IMR-90 (cell line): ENCODE measurements around the gene FASTKD1. TPM values are rescaled to one million over a fixed set of nuclear protein-coding genes. Genes with fewer than 3 reads are reported as not detected.
"Not testable (repeated sequence)": the region's sequence is repeated elsewhere in the genome, so short reads cannot be mapped to it uniquely, and the experiment has no call there.

ENCODE experiments used
- ATAC-seq: fragments of 200-7000 bp; cut with Tn5 transposase; 2 replicates; pipeline ENCODE4 v1.9.1; 2020; ENCODE audit warnings: low read depth, mild to moderate bottlenecking, moderate library complexity
- BruUV-seq: library from RNA; stranded (reverse); fragments of 400-500 nt; replicated peaks from 2 replicates; lab custom pipeline; 2021; lab: Mats Ljungman, UMichigan
- CTCF ChIA-PET: fragments of 300-600 bp; formaldehyde crosslinking; extraction: SDS; loops from one replicate; lab custom pipeline; 2021; ENCODE audit warnings: antibody characterized with exemption; lab: Yijun Ruan, JAX
- POLR2A ChIA-PET: fragments of 300-600 bp; sonication (Branson Sonifier 250); formaldehyde crosslinking; loops from one replicate; lab custom pipeline; 2022; ENCODE audit warnings: antibody characterized with exemption; ENCODE audit not compliant: unreplicated experiment; lab: Charles Lee
- DNase-seq: peaks from one replicate; pipeline ENCODE4 v3.0.0; 2013
- H2AFZ ChIP-seq: replicated peaks from 2 replicates; pipeline ENCODE3; 2013; ENCODE audit warnings: low read length, mild to moderate bottlenecking; ENCODE audit not compliant: poor library complexity
- H2AK5ac ChIP-seq: 2 replicates; pipeline ENCODE4 v1.6.1; 2013; ENCODE audit warnings: low read depth, low read length, inconsistent platforms
- H2AK9ac ChIP-seq: replicated peaks from 2 replicates; pipeline ENCODE3; 2013; ENCODE audit warnings: mild to moderate bottlenecking, low read depth, low read length, moderate library complexity; ENCODE audit not compliant: poor library complexity
- H2BK120ac ChIP-seq: 2 replicates; pipeline ENCODE4 v1.6.1; 2013; ENCODE audit warnings: low read depth, low read length, inconsistent platforms
- H2BK15ac ChIP-seq: 3 replicates; pipeline ENCODE4 v1.6.1; 2013; ENCODE audit warnings: low read depth, low read length, inconsistent platforms
- H2BK20ac ChIP-seq: 2 replicates; pipeline ENCODE4 v1.6.1; 2013; ENCODE audit warnings: low read depth, mild to moderate bottlenecking, inconsistent platforms, low read length, moderate library complexity
- H2BK5ac ChIP-seq: 2 replicates; pipeline ENCODE4 v1.6.1; 2013; ENCODE audit warnings: mild to moderate bottlenecking, low read depth, low read length, inconsistent platforms; ENCODE audit not compliant: poor library complexity, severe bottlenecking
- H3K14ac ChIP-seq: replicated peaks from 2 replicates; pipeline ENCODE4 v1.6.1; 2013; ENCODE audit warnings: low read depth, low read length, inconsistent platforms
- H3K18ac ChIP-seq: 2 replicates; pipeline ENCODE4 v1.6.1; 2013; ENCODE audit warnings: low read depth, low read length, control low read depth
- H3K23ac ChIP-seq: 2 replicates; pipeline ENCODE4 v1.6.1; 2013; ENCODE audit warnings: low read depth, low read length, inconsistent platforms
- H3K27ac ChIP-seq: 2 replicates; pipeline ENCODE4 v1.5.1; 2013; ENCODE audit warnings: mild to moderate bottlenecking, control low read depth, low read length; ENCODE audit not compliant: insufficient read depth
- H3K27me3 ChIP-seq: 2 replicates; pipeline ENCODE4 v1.6.1; 2013; ENCODE audit warnings: low read length; ENCODE audit not compliant: control insufficient read depth, insufficient read depth
- H3K36me3 ChIP-seq: 2 replicates; pipeline ENCODE4 v1.6.1; 2013; ENCODE audit warnings: low read length, mixed read lengths; ENCODE audit not compliant: control insufficient read depth, insufficient read depth
- H3K4ac ChIP-seq: 2 replicates; pipeline ENCODE4 v1.6.1; 2013; ENCODE audit warnings: low read depth, low read length, inconsistent platforms
- H3K4me1 ChIP-seq: 2 replicates; pipeline ENCODE4 v1.6.1; 2013; ENCODE audit warnings: low read length, mixed read lengths; ENCODE audit not compliant: control insufficient read depth, insufficient read depth
- H3K4me2 ChIP-seq: 2 replicates; pipeline ENCODE4 v1.6.1; 2013; ENCODE audit warnings: low read depth, mild to moderate bottlenecking, control low read depth, low read length, moderate library complexity
- H3K4me3 ChIP-seq: 2 replicates; pipeline ENCODE4 v1.5.1; 2013; ENCODE audit warnings: low read depth, mild to moderate bottlenecking, control low read depth, low read length, moderate library complexity; ENCODE audit not compliant: insufficient read depth
- H3K56ac ChIP-seq: 2 replicates; pipeline ENCODE4 v1.6.1; 2013; ENCODE audit warnings: low read length, inconsistent platforms; ENCODE audit not compliant: insufficient read depth; ENCODE audit errors: extremely low read depth
- H3K79me1 ChIP-seq, 2 experiments: 2 replicates each; pipeline ENCODE4 v1.6.1; 2013; ENCODE audit warnings: low read length in 2 of 2, inconsistent platforms in 1 of 2, low read depth in 1 of 2
- H3K9ac ChIP-seq: 2 replicates; pipeline ENCODE4 v1.6.1; 2013; ENCODE audit warnings: low read depth, low read length, control low read depth
- H3K9me1 ChIP-seq: 2 replicates; pipeline ENCODE4 v1.6.1; 2013; ENCODE audit warnings: low read length, inconsistent platforms; ENCODE audit not compliant: insufficient read depth
- H3K9me3 ChIP-seq: 2 replicates; pipeline ENCODE4 v1.6.1; 2013; ENCODE audit warnings: low read length; ENCODE audit not compliant: control insufficient read depth, insufficient read depth
- H4K20me1 ChIP-seq: 2 replicates; pipeline ENCODE4 v1.6.1; 2013; ENCODE audit warnings: low read length, inconsistent platforms; ENCODE audit not compliant: insufficient read depth
- H4K5ac ChIP-seq: 2 replicates; pipeline ENCODE4 v1.6.1; 2013; ENCODE audit warnings: mild to moderate bottlenecking, low read depth, low read length, control low read depth
- H4K8ac ChIP-seq, 2 experiments: 2 replicates each; pipeline ENCODE4 v1.6.1; 2013; ENCODE audit warnings: low read depth in 2 of 2, low read length in 2 of 2, control low read depth in 1 of 2, inconsistent platforms in 1 of 2
- H4K91ac ChIP-seq: 2 replicates; pipeline ENCODE4 v1.6.1; 2013; ENCODE audit warnings: low read depth, low read length, inconsistent platforms; ENCODE audit not compliant: insufficient read depth
- WGBS, 2 experiments: methylation state at CpG; one replicate each; pipeline versions ENCODE4 v1.1.5 to v1.1.7; 2013; ENCODE audit warnings: missing lambda C conversion rate in 2 of 2; ENCODE audit not compliant: insufficient read length in 1 of 2; ENCODE audit errors: extremely low coverage in 2 of 2; 5-methylcytosine and 5-hydroxymethylcytosine counted together
- dilution Hi-C: fragments of 300-500 bp; cut with HindIII; formaldehyde crosslinking; loops from one replicate; pipeline ENCODE4 v1.14.3; 2018; ENCODE audit warnings: low sequenced_read_pairs; ENCODE audit not compliant: unreplicated experiment
- in situ Hi-C: fragments of 300-500 bp; cut with MboI; formaldehyde crosslinking; loops from 3 replicates; pipeline ENCODE4 v1.14.3; 2019; ENCODE audit warnings: low sequenced_read_pairs, inconsistent platforms, mixed read lengths
- intact Hi-C: fragments of 100-400 bp; cut with micrococcal nuclease; formaldehyde crosslinking; loops from 2 replicates; pipeline ENCODE4 v1.10.0; 2022
- polyA plus RNA-seq, 3 experiments: library from polyadenylated mRNA; depleted of rRNA; stranded (reverse); fragments of >200 nt; gene quantifications; 2 replicates each; pipeline ENCODE4 v1.2.3, GENCODE V29; 2012; ENCODE audit warnings: low replicate concordance in 1 of 3
- total RNA-seq: library from RNA; depleted of rRNA; stranded (reverse); fragments of >200 nt; gene quantifications from 2 replicates; pipeline ENCODE4 v1.2.3, GENCODE V29; 2012

Gene FASTKD1
- total and polyA plus RNA-seq, 2 of the 4 experiments (the other 2 are of a cell fraction), result 11.4 to 11.5 TPM

GRCh38 chr2:169516488-169516995 lies 57.1 kb downstream of the FASTKD1 start:
- DNase-seq, H2BK20ac ChIP-seq, H4K20me1 ChIP-seq, H3K56ac ChIP-seq, H4K8ac ChIP-seq, POLR2A ChIA-PET, dilution Hi-C loops, CTCF ChIA-PET, H3K14ac ChIP-seq, H3K18ac ChIP-seq, H3K36me3 ChIP-seq, H3K4ac ChIP-seq, H2AFZ ChIP-seq, H3K9me1 ChIP-seq, H2AK9ac ChIP-seq, H3K79me1 ChIP-seq, H2BK15ac ChIP-seq, H3K4me1 ChIP-seq, intact Hi-C loops, H3K27ac ChIP-seq, H3K4me2 ChIP-seq, ATAC-seq, H2BK120ac ChIP-seq, H4K5ac ChIP-seq, H2AK5ac ChIP-seq, H3K9ac ChIP-seq, BruUV-seq, H3K27me3 ChIP-seq, H4K91ac ChIP-seq, H3K23ac ChIP-seq, H3K4me3 ChIP-seq, H3K9me3 ChIP-seq, in situ Hi-C loops, H2BK5ac ChIP-seq: not testable (repeated sequence)
- WGBS, 2 experiments, result no CpG with 5 or more reads among the region's 10 CpGs

- H3K4me2 ChIP-seq, H3K23ac ChIP-seq, H4K5ac ChIP-seq, H3K56ac ChIP-seq, H2BK20ac ChIP-seq, DNase-seq, H3K4ac ChIP-seq, H3K14ac ChIP-seq, H2AK5ac ChIP-seq, H3K4me1 ChIP-seq, H2BK5ac ChIP-seq, H3K79me1 ChIP-seq, H3K27ac ChIP-seq, BruUV-seq, intact Hi-C loops, dilution Hi-C loops, H4K8ac ChIP-seq, H2AK9ac ChIP-seq, ATAC-seq, H4K91ac ChIP-seq, H3K36me3 ChIP-seq, H4K20me1 ChIP-seq, H3K9me3 ChIP-seq, H2BK15ac ChIP-seq, H2AFZ ChIP-seq, H3K18ac ChIP-seq, in situ Hi-C loops, H2BK120ac ChIP-seq, POLR2A ChIA-PET, H3K27me3 ChIP-seq, H3K9me1 ChIP-seq, H3K9ac ChIP-seq, H3K4me3 ChIP-seq: not testable (repeated sequence)
- CTCF ChIA-PET, result interaction anchor here (0.7 kb wide), 1 partner anchor 38 kb away, joined by 3 read pairs; no protein-coding TSS in a partner anchor
- no CpG with 5 or more reads among the region's 7 CpGs for WGBS, 2 experiments
These were observed 58.9 kb downstream of the FASTKD1 start for GRCh38 chr2:169514758-169515157.
